ENCODE data around the gene LACTB. TPM values are rescaled to one million over a fixed set of nuclear protein-coding genes. Genes with fewer than 3 reads are reported as not detected.

Gene LACTB
- total RNA-seq, 2 donors from 2014 or later, result 14.6 to 29.6 TPM

DNA sequence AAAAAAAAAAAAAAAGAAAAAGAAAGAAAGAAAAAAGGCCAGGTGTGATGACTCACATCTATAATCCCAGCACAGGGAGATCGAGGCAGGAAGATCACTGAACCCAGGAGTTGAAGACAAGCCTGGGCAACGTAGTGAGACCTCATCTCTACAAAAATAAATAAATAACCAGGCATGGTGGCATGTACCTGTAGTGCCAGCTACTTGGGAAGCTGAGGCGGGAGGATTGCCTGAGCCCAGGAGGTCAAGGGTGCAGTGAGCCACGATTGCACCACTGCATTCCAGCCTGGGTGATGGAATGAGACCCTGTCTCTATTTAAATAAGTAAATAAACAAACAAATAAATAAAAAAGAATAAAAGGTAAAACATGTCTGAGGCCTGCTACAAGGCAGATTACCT lies 39.3 kb upstream of the LACTB start:
- no peaks in the 10 kb centered on the region for H3K36me3 ChIP-seq
- intact Hi-C loops (cut with DNase I), result no loop called here
- no peak overlapping the region for H3K27ac ChIP-seq
- TF ChIP-seq, protein P1, sequence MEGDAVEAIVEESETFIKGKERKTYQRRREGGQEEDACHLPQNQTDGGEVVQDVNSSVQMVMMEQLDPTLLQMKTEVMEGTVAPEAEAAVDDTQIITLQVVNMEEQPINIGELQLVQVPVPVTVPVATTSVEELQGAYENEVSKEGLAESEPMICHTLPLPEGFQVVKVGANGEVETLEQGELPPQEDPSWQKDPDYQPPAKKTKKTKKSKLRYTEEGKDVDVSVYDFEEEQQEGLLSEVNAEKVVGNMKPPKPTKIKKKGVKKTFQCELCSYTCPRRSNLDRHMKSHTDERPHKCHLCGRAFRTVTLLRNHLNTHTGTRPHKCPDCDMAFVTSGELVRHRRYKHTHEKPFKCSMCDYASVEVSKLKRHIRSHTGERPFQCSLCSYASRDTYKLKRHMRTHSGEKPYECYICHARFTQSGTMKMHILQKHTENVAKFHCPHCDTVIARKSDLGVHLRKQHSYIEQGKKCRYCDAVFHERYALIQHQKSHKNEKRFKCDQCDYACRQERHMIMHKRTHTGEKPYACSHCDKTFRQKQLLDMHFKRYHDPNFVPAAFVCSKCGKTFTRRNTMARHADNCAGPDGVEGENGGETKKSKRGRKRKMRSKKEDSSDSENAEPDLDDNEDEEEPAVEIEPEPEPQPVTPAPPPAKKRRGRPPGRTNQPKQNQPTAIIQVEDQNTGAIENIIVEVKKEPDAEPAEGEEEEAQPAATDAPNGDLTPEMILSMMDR (IDR thresholded peaks at IDR 0.05), result no peak
- H3K4me1 ChIP-seq, result no peaks in the 10 kb centered on the region
- no peak for DNase-seq
- no peaks in the 10 kb centered on the region for H3K27me3 ChIP-seq
- no peak overlapping the region for H3K4me3 ChIP-seq
- no peak overlapping the region for H3K9ac ChIP-seq (ENCODE audit: low read depth in 2 of 2, low read length in 2 of 2)
- no peaks in the 10 kb centered on the region for H3K9me3 ChIP-seq

DNA sequence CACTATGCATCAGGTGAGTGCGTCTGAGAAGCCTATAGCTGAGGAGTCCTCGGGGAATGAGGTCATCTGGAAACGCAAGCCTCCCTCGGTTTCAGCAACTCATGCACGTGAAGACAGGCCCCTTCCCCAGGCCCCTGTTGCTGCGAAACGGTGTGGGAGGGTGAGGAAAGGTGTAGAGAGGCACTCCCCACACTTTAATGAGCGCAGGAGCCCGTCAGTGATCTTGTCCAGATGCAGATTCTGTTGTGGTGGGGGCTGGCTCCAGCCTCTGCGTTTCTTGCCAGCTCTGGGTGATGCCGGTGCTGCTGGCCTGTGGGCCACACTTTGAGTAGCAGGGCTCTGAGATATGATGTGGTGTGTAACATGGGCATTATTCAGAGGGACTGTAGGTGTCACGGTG lies 38.6 kb upstream of the LACTB start:
- no peaks in the 10 kb centered on the region for H3K27me3 ChIP-seq
- H3K4me3 ChIP-seq, result no peak overlapping the region
- H3K4me1 ChIP-seq, result no peaks in the 10 kb centered on the region
- intact Hi-C loops (cut with DNase I), result no loop called here
- no peaks in the 10 kb centered on the region for H3K36me3 ChIP-seq
- TF ChIP-seq, protein P1 (IDR thresholded peaks at IDR 0.05), result no peak
- DNase-seq, result no peak
- no peak overlapping the region for H3K9ac ChIP-seq (ENCODE audit: low read depth in 2 of 2, low read length in 2 of 2)
- H3K9me3 ChIP-seq, result no peaks in the 10 kb centered on the region
- H3K27ac ChIP-seq, result no peak overlapping the region

DNA sequence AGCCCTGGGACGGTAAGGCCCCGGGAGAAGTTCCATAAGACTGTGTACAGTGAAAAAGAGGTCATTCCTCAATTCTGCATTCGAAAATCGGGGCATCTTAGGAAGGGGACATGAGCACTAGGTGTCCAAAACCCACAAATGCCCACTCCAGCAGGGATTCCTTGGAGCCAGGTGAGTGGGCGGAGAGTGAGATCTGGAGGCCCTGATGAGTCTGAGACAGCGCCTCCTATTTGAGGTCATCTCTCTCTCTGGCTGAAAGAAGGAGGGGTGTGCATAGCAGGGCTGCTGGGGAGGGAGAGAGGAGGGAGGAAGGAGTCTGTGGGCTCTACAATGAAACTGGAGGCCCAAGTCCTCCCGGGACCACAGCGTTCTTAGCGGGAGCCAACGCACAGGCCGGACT lies 38.1 kb upstream of the LACTB start:
- Histone ChIP-seq H3K4me1 (no peaks in the 10 kb centered on the region), H3K27me3 (no peaks in the 10 kb centered on the region), H3K27ac (no peak overlapping the region), H3K36me3 (no peaks in the 10 kb centered on the region), H3K4me3 (no peak overlapping the region), H3K9me3 (no peaks in the 10 kb centered on the region), H3K9ac (ENCODE audit: low read depth in 2 of 2, low read length in 2 of 2) (no peak overlapping the region)
- intact Hi-C loops (cut with DNase I), result no loop called here
- TF ChIP-seq, protein P1 (IDR thresholded peaks at IDR 0.05), result no peak
- no peak for DNase-seq

DNA sequence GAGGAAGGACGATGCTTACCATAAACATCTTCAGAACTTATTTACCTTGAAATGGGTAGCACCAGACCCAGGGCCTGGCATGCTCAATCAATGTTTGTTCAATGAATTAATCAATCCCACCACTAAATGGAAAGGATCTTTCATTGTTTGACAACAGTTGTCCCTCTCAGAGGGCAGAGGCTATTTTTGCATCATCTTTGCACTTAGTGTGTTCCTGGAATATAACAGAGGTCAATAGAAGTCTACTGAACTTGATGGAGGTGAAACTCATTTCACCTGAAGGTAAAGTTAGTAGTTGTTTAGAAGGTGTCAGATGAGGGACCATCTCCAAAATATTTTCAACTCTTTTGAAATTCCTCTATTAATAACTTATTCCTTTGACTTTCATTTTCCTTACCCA lies 36.9 kb upstream of the LACTB start:
- Histone ChIP-seq H3K36me3 (no peaks in the 10 kb centered on the region), H3K27me3 (no peaks in the 10 kb centered on the region), H3K9me3 (no peaks in the 10 kb centered on the region), H3K4me3 (no peak overlapping the region), H3K9ac (ENCODE audit: low read depth in 2 of 2, low read length in 2 of 2) (no peak overlapping the region), H3K4me1 (no peaks in the 10 kb centered on the region), H3K27ac (no peak overlapping the region)
- DNase-seq, result no peak
- TF ChIP-seq, protein P1 (IDR thresholded peaks at IDR 0.05), result no peak
- intact Hi-C loops (cut with DNase I), result no loop called here

DNA sequence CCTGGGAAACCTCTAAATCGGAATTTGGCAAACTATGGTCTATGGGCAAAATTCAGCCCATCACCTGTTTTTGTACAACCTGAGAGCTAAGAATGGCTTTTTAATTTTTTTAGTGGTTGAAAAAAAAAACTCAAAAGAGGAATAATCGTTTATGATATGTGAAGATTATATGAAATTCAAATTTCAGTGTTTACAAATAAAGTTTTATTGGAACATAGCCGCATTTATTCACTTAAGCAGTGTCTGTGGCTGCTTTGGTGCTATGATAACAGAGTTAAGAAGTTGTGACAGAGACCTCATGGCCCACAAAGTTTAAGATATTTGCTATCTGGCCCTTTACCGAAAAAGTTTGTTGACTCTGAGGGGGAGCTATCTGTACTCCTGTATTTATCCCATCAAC lies 36.4 kb upstream of the LACTB start:
- Histone ChIP-seq H3K9ac (ENCODE audit: low read depth in 2 of 2, low read length in 2 of 2) (no peak overlapping the region), H3K36me3 (no peaks in the 10 kb centered on the region), H3K4me3 (no peak overlapping the region), H3K9me3 (no peaks in the 10 kb centered on the region), H3K27me3 (no peaks in the 10 kb centered on the region), H3K27ac (no peak overlapping the region), H3K4me1 (no peaks in the 10 kb centered on the region)
- DNase-seq, result no peak
- intact Hi-C loops (cut with DNase I), result no loop called here
- TF ChIP-seq, protein P1 (IDR thresholded peaks at IDR 0.05), result no peak

DNA sequence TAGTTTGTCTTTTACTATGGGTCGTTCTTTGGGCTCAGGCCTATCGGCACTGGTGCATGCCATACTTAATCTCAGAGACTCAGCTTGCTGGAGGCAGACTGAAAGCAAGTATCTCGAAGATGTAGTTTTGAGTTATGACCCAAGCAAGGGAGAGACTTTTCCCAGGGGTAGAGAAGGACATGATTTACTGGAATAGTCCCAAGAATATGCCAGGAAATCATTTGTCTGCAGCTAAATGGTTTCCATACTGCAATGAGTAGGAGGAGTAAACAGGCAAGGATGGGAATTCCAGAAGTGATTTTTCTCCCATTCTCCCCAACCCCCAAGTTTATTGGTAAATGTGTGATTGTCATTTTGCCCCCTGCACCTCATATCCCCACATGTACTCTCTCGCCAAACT lies 35.4 kb upstream of the LACTB start:
- Histone ChIP-seq H3K27ac (no peak overlapping the region), H3K9ac (ENCODE audit: low read depth in 2 of 2, low read length in 2 of 2) (no peak overlapping the region), H3K36me3 (no peaks in the 10 kb centered on the region), H3K4me3 (no peak overlapping the region), H3K4me1 (no peaks in the 10 kb centered on the region), H3K27me3 (no peaks in the 10 kb centered on the region), H3K9me3 (no peaks in the 10 kb centered on the region)
- DNase-seq, result no peak
- intact Hi-C loops (cut with DNase I), result no loop called here
- TF ChIP-seq, protein P1 (IDR thresholded peaks at IDR 0.05), result no peak
